Left ventricle myocardium inferior (tissue), 1 donor: ENCODE measurements around the gene ITGB1BP2. TPM values are rescaled to one million over a fixed set of nuclear protein-coding genes. Genes with fewer than 3 reads are reported as not detected.
"Not testable (repeated sequence)": the region's sequence is repeated elsewhere in the genome, so short reads cannot be mapped to it uniquely, and the experiment has no call there.

Experiments used
- DNase-seq: peaks from one replicate; pipeline ENCODE4 v3.0.0-alpha.2; 2020
- H3K27ac ChIP-seq: fragments of 200-600 bp; replicated peaks from 2 replicates; pipeline ENCODE4 v1.8.0; 2021
- H3K27me3 ChIP-seq: fragments of 200-600 bp; 2 replicates; pipeline ENCODE4 v1.8.0; 2021; ENCODE audit warnings: low read depth
- H3K36me3 ChIP-seq: fragments of 200-600 bp; 2 replicates; pipeline ENCODE4 v1.8.0; 2021
- H3K4me1 ChIP-seq: fragments of 200-600 bp; 2 replicates; pipeline ENCODE4 v1.8.0; 2021
- H3K4me3 ChIP-seq: fragments of 200-600 bp; 2 replicates; pipeline ENCODE4 v1.8.0; 2021; ENCODE audit warnings: mild to moderate bottlenecking, moderate library complexity
- H3K9me3 ChIP-seq: fragments of 200-600 bp; replicated peaks from 2 replicates; pipeline ENCODE4 v1.8.0; 2021
- CTCF ChIP-seq: fragments of 200-600 bp; IDR thresholded peaks from 2 replicates; pipeline ENCODE4 v1.8.0; 2021; ENCODE audit warnings: antibody characterized with exemption, mild to moderate bottlenecking, borderline replicate concordance
- intact Hi-C: fragments of 100-400 bp; cut with micrococcal nuclease; formaldehyde crosslinking; loops from one replicate; pipeline ENCODE4 v1.11.0; 2022
- total RNA-seq: library from RNA; stranded (reverse); fragmentation: NEBNext Ultra II Directional; extraction: Animal tissue kit (Norgen Biotek cat#: 25700); gene quantifications from one replicate; pipeline ENCODE4 v1.2.1, GENCODE V29; 2021
- donor health status: DM: no; HTN: yes; CAD: no; lungs with severe emphysema.

ITGB1BP2 gene
- total RNA-seq, 1 donor from 2014 or later, result 111 TPM

GRCh38 chrX:71256856-71257255, 44.7 kb upstream of the ITGB1BP2 start:
- Histone ChIP-seq H3K27ac (no peak overlapping the region), H3K4me1 (peaks cover 11% of the 10 kb centered on the region), H3K27me3 (no peaks in the 10 kb centered on the region), H3K9me3 (no peaks in the 10 kb centered on the region), H3K36me3 (no peaks in the 10 kb centered on the region), H3K4me3 (no peak overlapping the region)
- TF ChIP-seq CTCF, result no peak
- intact Hi-C loops, result no loop called here
- no peak for DNase-seq

- H3K27ac ChIP-seq, intact Hi-C loops, H3K4me3 ChIP-seq: not testable (repeated sequence)
Observed at GRCh38 chrX:71268624-71269023, 32.9 kb upstream of the ITGB1BP2 start.

GRCh38 chrX:71269801-71270395, 31.7 kb upstream of the ITGB1BP2 start:
- intact Hi-C loops, result no loop called here
- no peaks in the 10 kb centered on the region for H3K27me3 ChIP-seq
- no peak overlapping the region for H3K4me3 ChIP-seq
- no peak overlapping the region for H3K27ac ChIP-seq
- no peak for TF ChIP-seq CTCF
- no peaks in the 10 kb centered on the region for H3K9me3 ChIP-seq
- H3K4me1 ChIP-seq, result no peaks in the 10 kb centered on the region
- DNase-seq, result no peak
- no peaks in the 10 kb centered on the region for H3K36me3 ChIP-seq

More at GRCh38 chrX:71268624-71269023, 32.9 kb upstream of the ITGB1BP2 start:
- not testable (repeated sequence) for DNase-seq, H3K36me3 ChIP-seq, H3K9me3 ChIP-seq, H3K27me3 ChIP-seq, H3K4me1 ChIP-seq

GRCh38 chrX:71272313-71272712, 29.2 kb upstream of the ITGB1BP2 start:
- H3K9me3 ChIP-seq, H3K4me1 ChIP-seq: not testable (repeated sequence)

GRCh38 chrX:71281300-71281699, 20.2 kb upstream of the ITGB1BP2 start:
- intact Hi-C loops, DNase-seq, H3K27ac ChIP-seq, H3K9me3 ChIP-seq, H3K4me3 ChIP-seq, H3K36me3 ChIP-seq, H3K27me3 ChIP-seq: not testable (repeated sequence)
- H3K4me1 ChIP-seq, result peaks cover 25% of the 10 kb centered on the region

More at GRCh38 chrX:71272313-71272712, 29.2 kb upstream of the ITGB1BP2 start:
- intact Hi-C loops, H3K27me3 ChIP-seq, H3K36me3 ChIP-seq, H3K4me3 ChIP-seq, H3K27ac ChIP-seq, DNase-seq: not testable (repeated sequence)

GRCh38 chrX:71282514-71283402, 18.8 kb upstream of the ITGB1BP2 start:
- intact Hi-C loops, result no loop called here
- DNase-seq, result no peak
- Histone ChIP-seq H3K9me3 (no peaks in the 10 kb centered on the region), H3K36me3 (no peaks in the 10 kb centered on the region), H3K27me3 (no peaks in the 10 kb centered on the region), H3K4me3 (peak overlapping the region; percentile 76), H3K4me1 (peaks cover 32% of the 10 kb centered on the region), H3K27ac (peak overlapping the region; percentile 92)
- no peak for TF ChIP-seq CTCF
